Activated naive CD8-positive, alpha-beta T cell treated with anti-CD3 and anti-CD28 coated beads, Interleukin-2, amount 50 U/mL, for 16 hours (primary cell): ENCODE data around the gene PDPR.
"Not testable (repeated sequence)": the region's sequence is repeated elsewhere in the genome, so short reads cannot be mapped to it uniquely, and the experiment has no call there.

Source experiments
- DNase-seq: peaks from one replicate; pipeline ENCODE4 v3.0.0-alpha.2; 2020; ENCODE audit warnings: low read depth, low spot score

The PDPR gene

DNA sequence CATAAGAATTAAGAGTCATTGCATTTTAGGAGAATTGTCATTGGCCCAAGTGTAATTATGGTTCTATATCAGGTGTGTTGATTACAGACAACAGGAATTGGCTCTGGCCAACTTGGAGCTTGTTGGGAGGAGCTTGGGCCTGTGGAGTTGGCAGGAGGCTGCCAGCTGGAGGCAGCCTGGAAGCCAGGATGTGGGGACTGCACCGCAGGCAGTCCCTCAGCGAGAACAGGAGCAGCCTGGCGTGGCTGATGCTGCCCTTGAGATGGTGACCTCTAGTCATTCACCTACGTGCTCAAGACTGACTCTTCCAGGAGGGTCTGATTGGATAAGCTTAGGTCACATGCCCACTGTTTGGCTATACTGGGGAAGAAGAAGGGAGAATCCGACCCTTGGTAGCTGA is 13.6 kb downstream of the PDPR start:
- DNase-seq = not testable (repeated sequence)

DNA sequence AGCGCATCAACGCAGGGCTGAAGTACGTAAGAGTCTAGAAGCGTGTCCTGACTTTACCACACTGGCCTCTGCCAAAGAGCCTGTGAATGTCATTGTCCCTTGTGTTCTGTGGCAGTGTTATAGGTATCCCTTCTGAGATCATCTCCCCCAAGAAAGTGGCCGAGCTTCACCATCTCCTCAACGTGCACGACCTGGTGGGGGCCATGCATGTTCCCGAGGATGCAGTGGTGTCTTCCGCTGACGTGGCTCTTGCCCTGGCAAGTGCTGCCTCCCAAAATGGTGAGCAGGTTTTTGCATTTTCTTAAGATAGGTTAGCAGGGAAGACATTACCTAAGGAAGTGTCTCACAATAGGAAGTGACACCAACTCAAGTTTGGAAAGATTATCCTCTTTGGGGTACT is 14.7 kb downstream of the PDPR start:
- DNase-seq = not testable (repeated sequence)

DNA sequence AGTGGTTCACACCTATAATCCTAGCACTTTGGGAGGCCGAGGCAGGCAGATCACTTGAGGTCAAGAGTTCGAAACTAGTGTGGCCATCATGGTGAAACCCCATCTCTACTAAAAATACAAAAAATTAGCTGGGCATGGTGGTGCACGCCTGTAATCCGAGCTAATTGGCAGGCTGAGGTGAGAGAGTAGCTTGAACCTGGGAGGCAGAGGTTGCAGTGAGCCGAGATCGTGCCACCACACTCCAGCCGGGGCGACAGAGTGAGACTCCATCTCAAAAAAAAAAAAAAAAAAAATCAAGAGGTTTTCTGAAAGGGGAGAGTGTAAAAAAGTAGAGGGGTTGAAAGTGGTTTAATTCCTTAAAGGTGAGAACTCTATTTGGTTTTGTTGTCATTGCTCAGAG is 21.7 kb downstream of the PDPR start:
- not testable (repeated sequence) for DNase-seq

DNA sequence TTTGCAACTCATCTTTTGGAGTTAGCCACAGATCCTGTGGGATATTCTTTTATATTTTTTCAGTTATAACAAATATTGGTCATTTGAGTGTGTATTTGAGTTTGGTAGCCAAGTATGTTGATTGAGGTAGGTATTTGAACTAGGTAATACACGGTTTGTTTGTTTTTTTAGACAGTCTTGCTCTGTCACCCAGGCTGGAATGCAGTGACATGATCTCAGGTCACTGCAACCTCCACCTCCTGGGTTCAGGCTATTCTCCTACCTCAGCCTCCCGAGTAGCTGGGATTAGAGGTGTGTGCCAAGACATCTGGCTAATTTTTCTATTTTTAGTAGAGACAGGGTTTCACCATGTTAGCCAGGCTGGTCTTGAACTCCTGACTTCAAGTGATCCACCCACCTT is 22.5 kb downstream of the PDPR start:
- DNase-seq = not testable (repeated sequence)

DNA sequence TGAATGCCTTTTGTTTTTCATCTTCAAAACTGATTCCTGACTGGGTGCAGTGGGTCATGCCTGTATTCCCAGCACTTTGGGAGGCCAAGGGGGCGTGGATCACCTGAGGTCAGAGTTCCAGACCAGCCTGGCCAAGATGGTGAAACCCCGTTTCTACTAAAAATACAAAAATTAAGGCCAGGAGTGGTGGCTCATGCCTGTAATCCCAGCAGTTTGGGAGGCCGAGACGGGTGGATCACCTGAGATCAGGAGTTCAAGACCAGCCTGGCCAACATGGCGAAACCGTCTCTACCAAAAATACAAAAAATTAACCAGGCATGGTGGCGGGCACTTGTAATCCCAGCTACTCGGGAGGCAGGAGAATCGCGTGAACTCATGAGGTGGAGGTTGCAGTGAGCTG is 28.6 kb downstream of the PDPR start:
- DNase-seq = not testable (repeated sequence)

DNA sequence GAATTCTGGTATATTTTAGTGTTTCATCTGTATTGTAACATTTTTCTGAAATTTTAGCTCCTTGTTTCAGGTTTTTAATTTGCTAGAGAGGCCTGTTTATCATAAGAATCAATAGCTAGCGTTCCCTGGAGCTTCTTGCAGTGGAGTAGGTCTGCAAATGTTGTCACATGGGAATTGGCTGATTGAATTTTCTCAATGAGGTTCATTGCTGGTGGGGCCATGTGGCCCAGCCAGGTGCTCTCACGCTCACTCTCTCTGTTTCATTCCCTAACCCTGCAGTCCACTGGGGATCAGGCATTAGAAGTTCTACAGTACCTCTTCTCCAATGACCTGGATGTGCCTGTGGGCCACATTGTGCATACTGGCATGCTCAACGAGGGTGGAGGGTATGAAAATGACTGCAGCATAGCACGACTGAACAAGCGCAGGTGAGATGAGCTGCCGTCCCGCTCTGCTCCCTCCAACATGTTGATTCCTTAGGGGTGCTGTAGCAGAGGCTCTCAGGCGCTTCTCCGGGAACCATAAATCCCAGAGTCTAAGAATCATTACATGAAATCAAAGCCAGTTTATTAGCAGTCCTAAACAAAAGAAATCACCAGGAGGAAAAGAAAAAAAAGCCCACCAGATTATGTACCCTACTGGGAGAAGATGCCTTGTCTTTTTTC is 29.2 kb downstream of the PDPR start:
- not testable (repeated sequence) for DNase-seq

DNA sequence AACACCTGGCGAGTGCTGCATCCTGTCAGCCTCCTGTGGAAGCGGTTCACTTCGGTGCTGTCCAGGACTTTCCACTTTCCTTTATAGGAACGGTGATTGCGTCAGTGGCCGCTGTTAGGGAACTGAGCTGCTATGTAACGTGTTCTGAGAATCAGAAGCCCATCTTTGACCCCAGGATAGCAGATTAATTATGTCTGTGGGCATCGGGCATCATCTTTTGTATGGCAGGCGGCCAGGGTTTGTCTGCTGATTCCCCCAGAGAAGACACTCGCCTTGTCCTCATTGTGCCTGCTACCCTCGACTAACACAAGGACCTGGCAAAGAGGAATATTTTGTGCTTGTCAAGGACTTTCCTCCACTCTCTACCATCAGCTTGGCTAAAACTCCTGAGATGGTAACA is 33.7 kb downstream of the PDPR start:
- not testable (repeated sequence) for DNase-seq

DNA sequence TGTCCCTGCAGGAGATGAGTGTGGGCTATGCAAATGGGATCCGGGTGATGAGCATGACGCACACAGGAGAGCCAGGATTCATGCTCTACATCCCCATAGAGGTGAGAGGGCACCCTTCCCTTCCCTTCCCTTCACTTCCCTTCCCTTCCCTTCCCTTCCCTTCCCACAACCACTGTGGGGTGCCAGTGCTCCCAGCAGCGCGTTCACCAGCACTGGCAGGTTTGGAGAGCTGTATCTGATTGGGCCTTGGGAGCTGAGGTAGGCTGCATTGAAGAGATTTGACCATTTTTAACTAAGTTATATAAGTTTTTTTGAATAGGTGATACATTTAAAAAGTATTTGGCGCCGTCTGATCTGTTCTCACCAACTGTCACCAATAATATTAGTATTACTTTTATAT is 34.3 kb downstream of the PDPR start:
- DNase-seq = not testable (repeated sequence)

DNA sequence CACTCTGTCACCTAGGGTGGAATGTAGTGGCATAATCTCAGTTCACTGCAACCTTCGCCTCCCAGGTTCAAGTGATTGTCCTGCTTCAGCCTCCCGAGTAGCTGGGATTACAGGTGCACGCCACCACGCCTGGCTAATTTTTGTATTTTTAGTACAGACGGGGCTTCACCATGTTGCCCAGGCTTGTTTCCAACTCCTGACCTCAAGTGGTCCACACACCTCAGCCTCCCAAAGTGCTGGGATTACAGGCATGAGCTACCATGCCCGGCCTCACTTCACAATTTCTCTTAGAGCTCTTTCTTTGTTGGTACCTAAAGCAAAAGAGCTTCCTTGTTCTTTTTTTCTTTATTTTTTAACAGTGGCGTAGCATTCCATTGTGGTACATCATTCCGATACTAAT is 35.2 kb downstream of the PDPR start:
- not testable (repeated sequence) for DNase-seq

DNA sequence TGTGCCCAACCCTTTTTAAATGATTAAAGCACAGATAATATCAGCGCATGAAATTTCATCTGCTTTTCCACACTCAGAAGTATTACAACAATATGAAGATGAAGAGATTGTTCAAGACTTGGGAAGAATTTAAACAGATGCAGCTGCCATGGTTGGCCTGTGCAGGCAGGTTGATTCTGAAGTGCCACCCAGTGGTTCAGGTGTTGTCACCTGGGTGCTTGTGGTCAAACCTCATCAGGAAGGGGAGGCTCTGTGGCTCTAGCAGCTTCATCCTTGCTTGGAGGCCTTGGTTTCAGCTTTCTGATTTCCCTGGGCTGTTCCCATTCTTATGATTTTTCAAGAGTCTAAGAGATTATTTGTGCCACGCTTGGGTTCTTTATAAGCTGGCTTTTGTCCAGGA is 37.3 kb downstream of the PDPR start:
- no peak for DNase-seq

DNA sequence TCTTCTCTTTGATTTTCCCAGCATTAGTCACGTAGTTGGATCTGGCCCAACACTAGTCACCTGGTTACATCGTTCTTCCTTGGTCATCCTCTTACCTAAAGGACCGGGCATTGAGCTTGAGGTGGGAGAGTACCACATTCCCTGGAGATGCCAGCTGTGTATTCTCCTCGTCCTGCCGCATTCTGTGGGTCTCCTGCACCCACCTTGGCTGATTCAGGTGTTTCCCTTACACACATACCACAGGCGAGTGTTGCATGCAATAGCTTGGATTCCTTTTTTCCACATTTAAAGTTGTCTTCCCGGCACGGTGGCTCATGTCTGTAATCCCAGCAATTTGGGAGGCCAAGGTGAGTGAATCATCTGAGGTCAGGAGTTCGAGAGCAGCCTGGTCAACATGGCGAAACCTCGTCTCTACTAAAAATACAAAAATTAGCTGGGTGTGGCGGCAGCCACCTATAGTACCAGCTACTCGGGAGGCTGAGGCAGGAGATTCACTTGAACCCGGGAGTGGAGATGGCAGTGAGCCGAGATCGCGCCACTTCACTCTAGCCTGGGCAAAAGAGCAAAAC is 37.9 kb downstream of the PDPR start:
- DNase-seq = no peak

DNA sequence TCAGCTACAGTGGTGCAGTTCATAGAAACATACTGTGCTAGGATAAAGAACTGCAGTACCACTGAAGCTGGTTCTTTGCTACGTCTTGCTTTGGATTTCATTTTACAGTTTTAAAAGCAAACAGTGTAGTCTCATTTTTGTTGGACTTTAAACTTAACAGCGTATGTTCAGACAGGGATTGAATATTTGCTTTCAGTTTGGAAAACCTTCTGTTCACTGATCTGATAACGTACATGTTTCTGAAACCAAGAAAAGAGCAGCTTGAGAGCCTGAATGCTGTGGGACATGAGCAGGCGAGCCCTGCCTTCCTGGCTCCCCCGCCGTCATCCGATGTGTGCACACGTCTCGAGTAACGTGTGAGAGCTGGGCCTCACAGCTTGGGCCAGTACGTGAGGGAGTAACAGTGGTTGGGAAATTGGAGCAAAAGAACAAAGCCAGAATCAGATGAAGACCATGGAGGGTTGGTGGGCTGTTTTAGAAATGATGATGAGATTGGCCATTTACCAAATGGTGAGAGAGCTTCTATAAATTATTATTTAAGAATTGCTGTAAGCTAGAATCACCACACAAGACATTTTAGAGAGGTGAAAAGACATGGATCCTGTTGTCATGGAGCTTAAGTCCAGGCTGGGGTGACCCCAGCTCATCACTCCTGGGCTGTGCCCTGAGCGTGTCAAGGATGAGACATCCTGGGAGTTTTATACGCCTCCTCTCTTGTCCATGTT is 38.6 kb downstream of the PDPR start:
- DNase-seq = no peak

DNA sequence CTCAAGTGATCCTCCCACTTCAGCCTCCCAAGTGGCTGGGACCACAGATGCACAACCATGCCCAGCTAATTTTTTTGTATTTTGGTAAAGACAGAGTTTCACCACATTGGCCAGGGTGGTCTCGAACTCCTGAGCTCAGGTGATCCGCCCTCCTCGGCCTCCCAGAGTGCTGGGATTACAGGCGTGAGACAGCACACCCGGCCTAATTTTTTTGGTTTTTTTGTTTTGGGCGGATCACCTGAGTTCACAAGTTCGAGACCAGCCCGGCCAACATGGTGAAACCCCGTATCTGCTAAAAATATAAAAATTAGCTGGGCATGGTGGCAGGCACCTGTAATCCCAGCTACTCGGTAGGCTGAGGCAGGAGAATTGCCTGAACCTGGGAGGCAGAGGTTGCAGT is 40.6 kb downstream of the PDPR start:
- DNase-seq = not testable (repeated sequence)

DNA sequence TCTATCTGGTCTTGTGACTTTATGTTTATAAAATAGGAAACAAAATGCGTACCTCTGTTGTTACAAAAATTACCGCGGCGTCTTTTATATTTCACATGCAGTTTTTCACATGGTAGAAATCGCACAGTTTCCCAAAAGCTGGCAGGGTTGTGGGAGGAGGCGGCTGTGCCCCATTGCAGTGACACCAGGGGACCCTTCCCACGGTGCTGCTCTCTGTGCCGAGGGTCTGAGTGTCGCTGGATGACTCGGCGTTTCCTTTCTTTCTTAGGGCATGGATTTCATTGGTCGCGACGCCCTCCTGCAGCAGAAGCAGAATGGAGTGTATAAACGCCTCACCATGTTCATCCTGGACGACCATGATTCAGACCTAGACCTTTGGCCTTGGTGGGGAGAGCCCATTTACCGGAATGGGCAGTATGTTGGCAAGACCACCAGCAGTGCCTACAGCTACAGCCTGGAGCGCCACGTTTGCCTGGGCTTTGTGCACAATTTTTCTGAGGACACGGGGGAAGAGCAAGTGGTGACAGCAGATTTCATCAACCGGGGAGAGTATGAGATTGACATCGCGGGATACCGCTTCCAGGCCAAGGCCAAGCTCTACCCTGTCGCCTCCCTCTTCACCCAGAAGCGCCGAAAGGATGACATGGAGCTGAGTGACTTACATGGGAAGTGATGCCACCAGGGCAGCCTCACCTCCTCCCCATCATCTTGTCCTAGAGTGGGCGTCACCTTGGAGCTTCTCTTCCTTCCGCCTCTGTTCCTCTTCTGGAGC is 42.3 kb downstream of the PDPR start:
- no peak for DNase-seq

DNA sequence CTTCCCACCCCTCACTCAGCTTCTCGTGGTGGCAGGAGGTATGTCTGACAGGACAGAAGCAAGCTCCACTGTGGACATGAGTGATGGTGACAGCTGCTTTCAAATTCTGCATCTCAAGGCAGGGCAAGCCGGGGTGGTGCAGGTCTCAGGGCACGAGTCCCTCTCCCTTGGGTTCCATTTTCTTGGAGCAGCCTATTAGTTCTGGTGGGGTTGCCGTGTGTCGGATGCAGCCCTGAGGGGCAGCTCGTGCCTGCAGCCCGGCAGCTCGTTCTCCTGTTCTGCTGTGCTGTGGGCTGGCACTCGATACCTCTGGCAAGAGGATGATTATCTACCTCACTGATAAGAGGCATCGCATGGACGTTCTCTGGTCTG is 43.0 kb downstream of the PDPR start:
- DNase-seq = no peak

DNA sequence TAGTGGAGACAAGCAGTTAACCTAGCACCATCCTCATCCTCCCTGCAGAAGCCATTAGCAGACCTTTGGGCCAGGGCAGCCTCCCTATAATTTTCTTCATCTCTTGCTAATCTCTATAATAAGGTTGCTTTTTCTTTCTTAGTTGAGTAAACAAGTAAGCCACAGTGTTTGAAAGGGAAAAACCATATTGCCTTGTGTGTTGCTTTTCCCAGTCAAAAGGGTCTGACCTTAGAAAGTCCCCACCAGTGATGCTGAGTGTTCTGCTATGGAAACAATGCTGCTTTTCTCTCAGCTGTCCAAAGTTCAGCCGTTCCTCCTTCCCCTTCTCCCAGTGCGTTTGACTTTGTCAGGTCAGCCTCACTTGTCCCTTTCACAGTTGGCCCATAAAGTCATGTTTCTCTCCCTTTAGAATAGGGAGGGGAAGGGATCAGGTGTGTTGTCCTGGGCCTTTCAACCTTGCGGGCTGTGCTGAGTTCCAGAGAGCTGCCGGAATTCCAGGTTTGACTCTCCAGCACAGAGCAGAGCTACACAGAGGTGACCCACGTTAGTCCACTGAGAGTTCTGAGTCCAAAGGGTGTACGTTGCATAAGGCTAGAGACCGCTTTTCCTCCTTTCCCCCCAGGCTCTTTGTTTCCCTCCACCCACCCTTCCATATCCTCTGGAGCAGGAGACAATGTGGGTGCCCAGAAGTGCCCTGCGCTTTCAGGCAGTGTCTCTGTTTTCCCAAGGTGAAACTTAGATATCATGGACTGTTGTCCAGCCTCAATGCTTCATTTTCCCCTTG is 43.5 kb downstream of the PDPR start:
- DNase-seq = no peak

DNA sequence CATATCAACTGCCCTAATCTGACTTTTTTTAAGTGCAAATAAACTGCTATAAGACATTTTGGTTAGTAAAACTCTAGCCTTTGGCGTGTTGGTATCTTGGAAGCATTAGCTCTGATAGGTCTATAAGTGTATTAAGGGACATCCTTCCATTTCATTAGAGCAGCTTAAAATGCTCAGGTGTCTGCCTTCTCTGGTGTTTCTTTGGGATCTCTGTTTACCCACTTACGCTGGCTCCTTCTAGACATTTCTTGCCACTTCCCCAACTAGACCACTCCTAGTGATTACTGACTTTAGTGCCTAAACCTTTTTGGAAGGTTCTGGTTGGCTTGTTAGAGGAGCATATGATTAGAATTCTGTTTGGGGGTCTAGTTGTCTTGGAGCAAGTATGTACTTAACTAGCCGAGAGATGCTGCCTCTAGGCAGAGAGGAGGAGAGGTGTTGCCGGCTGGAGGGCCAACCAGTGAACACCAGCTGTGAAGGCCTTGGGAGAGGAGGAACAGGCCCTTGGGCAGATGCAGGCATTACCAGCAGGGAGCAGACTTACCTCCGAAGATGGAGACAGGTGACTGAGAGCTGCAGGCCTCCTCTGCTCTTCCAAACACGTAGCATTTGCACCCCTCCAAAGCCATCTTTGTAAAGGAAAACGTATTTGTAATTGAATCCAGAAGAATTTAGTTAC is 44.3 kb downstream of the PDPR start:
- DNase-seq = no peak

DNA sequence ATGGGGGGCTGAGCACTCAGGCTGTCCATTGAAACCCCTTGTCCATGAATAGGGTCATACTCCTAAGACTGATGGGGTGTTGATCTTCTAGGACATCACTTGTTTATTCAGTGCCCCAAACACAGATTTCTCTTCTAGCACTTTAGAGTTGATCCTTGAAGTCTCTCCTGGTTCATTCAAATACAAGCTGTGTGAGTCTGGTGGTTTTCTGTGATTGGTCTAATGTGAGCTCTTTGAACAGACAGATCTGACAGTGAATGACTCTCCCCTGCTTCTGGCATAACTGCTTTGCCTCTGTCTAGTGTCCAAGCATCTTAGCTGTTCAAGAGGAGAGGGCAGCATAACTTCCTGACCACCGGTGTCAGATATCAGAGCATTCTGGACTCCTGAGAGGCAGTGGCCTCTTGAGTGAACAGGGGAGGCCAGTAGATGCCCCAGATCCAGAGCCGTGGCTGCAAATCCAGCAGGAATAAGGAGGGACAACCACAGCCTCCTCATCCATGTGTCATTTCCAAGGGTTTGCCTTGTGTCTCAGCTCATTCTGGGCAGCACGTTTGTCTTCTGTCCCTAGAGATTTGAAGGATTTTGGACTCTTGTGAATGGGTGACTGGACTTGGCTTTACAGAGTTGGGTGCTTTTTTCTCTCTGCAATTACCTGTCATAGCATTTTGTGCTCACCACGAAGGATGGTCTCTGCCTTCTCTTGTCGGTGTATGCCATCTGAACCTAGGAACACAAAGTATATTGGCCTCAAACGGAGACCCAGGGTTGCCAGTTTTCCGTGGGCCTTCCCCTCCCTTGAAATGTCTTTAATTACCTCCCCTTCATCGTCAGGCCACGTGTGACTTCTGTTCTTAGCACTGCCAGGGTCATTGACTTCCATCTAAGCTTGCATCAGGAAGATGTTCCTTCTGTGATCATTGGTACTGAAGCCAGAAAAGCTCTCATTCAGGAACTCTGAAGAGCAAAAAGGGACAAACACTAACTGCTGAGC is 45.5 kb downstream of the PDPR start:
- no peak for DNase-seq

DNA sequence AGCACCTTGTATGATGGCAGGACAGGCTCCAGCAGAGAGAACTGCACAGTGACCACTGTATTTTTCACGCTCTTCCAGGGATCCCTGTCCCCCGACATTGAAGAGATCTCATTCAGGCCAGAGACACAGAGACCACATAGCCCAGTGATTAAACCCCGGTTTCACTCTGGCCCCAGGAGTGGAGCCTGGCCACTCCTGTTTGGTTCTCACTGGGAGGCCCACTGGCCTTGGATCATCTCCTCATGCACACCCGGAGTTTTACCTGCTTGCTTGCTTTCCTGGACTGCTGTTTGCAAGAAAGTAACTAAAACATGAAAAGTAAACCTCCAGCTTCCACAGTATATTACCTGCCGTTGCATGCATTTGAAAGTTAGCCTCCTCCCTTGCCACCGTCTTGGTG is 46.3 kb downstream of the PDPR start:
- no peak for DNase-seq

DNA sequence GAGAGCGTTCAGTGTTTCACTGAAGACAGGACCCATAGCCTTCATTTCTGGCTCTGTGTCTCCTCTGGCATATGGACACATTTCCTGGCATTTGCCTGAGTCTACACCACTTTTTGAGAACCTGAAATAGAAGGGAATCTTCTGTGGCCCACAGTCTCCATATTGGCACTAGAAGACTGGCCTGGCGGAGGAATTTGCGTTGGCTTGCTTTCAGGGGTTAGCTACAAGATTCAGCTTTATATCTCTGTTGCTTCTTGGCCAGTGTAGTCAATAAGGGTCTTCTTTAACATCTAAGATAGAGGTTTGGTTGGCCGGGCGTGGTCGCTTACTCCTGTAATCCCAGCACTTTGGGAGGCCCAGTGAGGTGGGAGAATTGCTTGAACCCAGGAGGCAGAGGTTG is 46.7 kb downstream of the PDPR start:
- DNase-seq = no peak
